H9 (cell line): ENCODE measurements around the gene OSBPL2. TPM values are rescaled to one million over a fixed set of nuclear protein-coding genes. Genes with fewer than 3 reads are reported as not detected.
A peak's percentile ranks its signal among the peaks of the same experiment; 100 is the strongest.

ENCODE experiments used
- DNase-seq: peaks from one replicate; pipeline ENCODE4 v3.0.0-alpha.2; 2017
- H2AFZ ChIP-seq: one replicate; pipeline ENCODE4 v1.6.1; 2013; ENCODE audit warnings: mild to moderate bottlenecking, low read length, control low read depth, moderate library complexity
- H2AK5ac ChIP-seq: 2 replicates; pipeline ENCODE4 v1.6.1; 2013; ENCODE audit warnings: low read length, control low read depth, mixed read lengths; ENCODE audit not compliant: insufficient read length
- H2BK120ac ChIP-seq: one replicate; pipeline ENCODE4 v1.6.1; 2013; ENCODE audit warnings: low read depth, mild to moderate bottlenecking, low read length, control low read depth, inconsistent platforms; ENCODE audit not compliant: poor library complexity, severe bottlenecking
- H2BK12ac ChIP-seq: 2 replicates; pipeline ENCODE4 v1.6.1; 2013; ENCODE audit warnings: low read length, control low read depth, mixed read lengths, low read depth; ENCODE audit not compliant: insufficient read length
- H2BK15ac ChIP-seq: 2 replicates; pipeline ENCODE4 v1.6.1; 2013; ENCODE audit warnings: low read depth, low read length, control low read depth
- H2BK20ac ChIP-seq: one replicate; pipeline ENCODE4 v1.6.1; 2013; ENCODE audit warnings: low read depth, mild to moderate bottlenecking, low read length, control low read depth, inconsistent platforms; ENCODE audit not compliant: poor library complexity, severe bottlenecking
- H2BK5ac ChIP-seq: 2 replicates; pipeline ENCODE4 v1.6.1; 2013; ENCODE audit warnings: low read length, control low read depth, mixed read lengths; ENCODE audit not compliant: insufficient read length
- H3K14ac ChIP-seq: 2 replicates; pipeline ENCODE4 v1.6.1; 2013; ENCODE audit warnings: low read length, control low read depth; ENCODE audit not compliant: insufficient read depth
- H3K18ac ChIP-seq: 2 replicates; pipeline ENCODE4 v1.6.1; 2013; ENCODE audit warnings: low read depth, mild to moderate bottlenecking, mixed read lengths, low read length, control low read depth; ENCODE audit not compliant: insufficient read length
- H3K23ac ChIP-seq: 2 replicates; pipeline ENCODE4 v1.6.1; 2013; ENCODE audit warnings: low read length, control low read depth, mixed read lengths, low read depth; ENCODE audit not compliant: insufficient read length
- H3K23me2 ChIP-seq: 2 replicates; pipeline ENCODE4 v1.6.1; 2013; ENCODE audit warnings: low read depth, mild to moderate bottlenecking, mixed read lengths, low read length, control low read depth; ENCODE audit not compliant: insufficient read length, poor library complexity, severe bottlenecking
- H3K27ac ChIP-seq: 2 replicates; pipeline ENCODE4 v1.5.1; 2013; ENCODE audit warnings: low read length, control low read depth, mixed read lengths, low read depth; ENCODE audit not compliant: insufficient read length
- H3K27me3 ChIP-seq: 2 replicates; pipeline ENCODE4 v1.6.1; 2013; ENCODE audit warnings: low read length, control low read depth, inconsistent platforms; ENCODE audit not compliant: insufficient read depth
- H3K4ac ChIP-seq: 2 replicates; pipeline ENCODE4 v1.6.1; 2013; ENCODE audit warnings: low read depth, mild to moderate bottlenecking, control low read depth, inconsistent platforms, low read length, moderate library complexity
- H3K4me1 ChIP-seq: 2 replicates; pipeline ENCODE4 v1.6.1; 2013; ENCODE audit warnings: low read length, control low read depth, inconsistent platforms; ENCODE audit not compliant: insufficient read depth
- H3K4me2 ChIP-seq: 2 replicates; pipeline ENCODE4 v1.6.1; 2013; ENCODE audit warnings: low read length, control low read depth, mixed read lengths; ENCODE audit not compliant: insufficient read length, insufficient read depth
- H3K56ac ChIP-seq: 2 replicates; pipeline ENCODE4 v1.6.1; 2013; ENCODE audit warnings: low read depth, mild to moderate bottlenecking, mixed read lengths, low read length, control low read depth; ENCODE audit not compliant: insufficient read length
- H3K79me1 ChIP-seq: 2 replicates; pipeline ENCODE4 v1.6.1; 2013; ENCODE audit warnings: low read depth, mild to moderate bottlenecking, moderate library complexity, low read length, control low read depth, inconsistent platforms; ENCODE audit not compliant: insufficient read depth, poor library complexity, severe bottlenecking
- H3K79me2 ChIP-seq: 2 replicates; pipeline ENCODE4 v1.6.1; 2013; ENCODE audit warnings: low read length, control low read depth, inconsistent platforms; ENCODE audit not compliant: insufficient read depth
- H3K9ac ChIP-seq: 2 replicates; pipeline ENCODE4 v1.6.1; 2013; ENCODE audit warnings: low read length, control low read depth, mixed read lengths; ENCODE audit not compliant: insufficient read length; ENCODE audit errors: extremely low read depth
- H3K9me3 ChIP-seq: one replicate; pipeline ENCODE4 v1.6.1; 2013; ENCODE audit warnings: low read depth, low read length, inconsistent platforms; ENCODE audit not compliant: control insufficient read depth
- H3T11ph ChIP-seq: one replicate; pipeline ENCODE4 v1.6.1; 2013; ENCODE audit warnings: mild to moderate bottlenecking, low read length, control low read depth, inconsistent platforms
- H4K20me1 ChIP-seq: one replicate; pipeline ENCODE4 v1.6.1; 2013; ENCODE audit not compliant: control insufficient read depth, insufficient read length, insufficient read depth
- H4K5ac ChIP-seq: 2 replicates; pipeline ENCODE4 v1.6.1; 2013; ENCODE audit warnings: low read depth, mild to moderate bottlenecking, mixed read lengths, low read length, control low read depth; ENCODE audit not compliant: insufficient read length
- H4K8ac ChIP-seq: replicated peaks from 2 replicates; pipeline ENCODE4 v1.6.1; 2013; ENCODE audit warnings: low read length, control low read depth, mixed read lengths, low read depth; ENCODE audit not compliant: insufficient read length
- H4K91ac ChIP-seq: 2 replicates; pipeline ENCODE4 v1.6.1; 2013; ENCODE audit warnings: low read depth, mild to moderate bottlenecking, moderate library complexity, mixed read lengths, low read length, control low read depth; ENCODE audit not compliant: insufficient read length
- H3K27ac Mint-ChIP-seq, 3 experiments: 2 replicates in 2 of 3; 3 replicates in 1 of 3; pipeline ENCODE4 v1.8.0; 2020 to 2021; ENCODE audit warnings: mixed read lengths in 3 of 3, mild to moderate bottlenecking in 1 of 3, moderate library complexity in 1 of 3
- H3K27me3 Mint-ChIP-seq: 2 replicates; pipeline ENCODE4 v1.8.0; 2021; ENCODE audit warnings: low read depth, mild to moderate bottlenecking, moderate library complexity, mixed read lengths
- H3K36me3 Mint-ChIP-seq, 3 experiments: 2 replicates in 2 of 3; 3 replicates in 1 of 3; pipeline ENCODE4 v1.8.0; 2020 to 2021; ENCODE audit warnings: low read depth in 3 of 3, mixed read lengths in 3 of 3; ENCODE audit not compliant: insufficient read depth in 1 of 3
- H3K4me1 Mint-ChIP-seq, 2 experiments: 2 replicates each; pipeline ENCODE4 v1.8.0; 2020; ENCODE audit warnings: mixed read lengths in 2 of 2
- H3K4me3 Mint-ChIP-seq, 2 experiments: 2 replicates in 1 of 2; 3 replicates in 1 of 2; pipeline ENCODE4 v1.8.0; 2020 to 2021; ENCODE audit warnings: mild to moderate bottlenecking in 2 of 2, mixed read lengths in 2 of 2, moderate library complexity in 1 of 2
- H3K9me3 Mint-ChIP-seq, 2 experiments: 2 replicates in 1 of 2; 3 replicates in 1 of 2; pipeline ENCODE4 v1.8.0; 2020; ENCODE audit warnings: mild to moderate bottlenecking in 2 of 2, mixed read lengths in 2 of 2, moderate library complexity in 1 of 2
- WGBS: extraction: QIAGEN DNeasy Blood & Tissue Kit; methylation state at CpG from one replicate; pipeline ENCODE4 v1.1.7; 2013; ENCODE audit warnings: missing lambda C conversion rate, low lambda C conversion rate, mixed read lengths; ENCODE audit not compliant: insufficient read length; ENCODE audit errors: extremely low coverage; 5-methylcytosine and 5-hydroxymethylcytosine counted together
- total RNA-seq: library from RNA; stranded (reverse); gene quantifications from 2 replicates; pipeline ENCODE4 v1.2.1, GENCODE V29; 2021
- TF ChIP-seq, protein P1 (sequence below): fragments of 200-600 bp; sonication (generic); conservative IDR thresholded peaks from 3 replicates; pipeline ENCODE4 v1.8.0; 2021; ENCODE audit warnings: antibody characterized with exemption, mild to moderate bottlenecking

Gene OSBPL2
- total RNA-seq, 1 experiment from 2014 or later, result 47.3 TPM

- H3T11ph ChIP-seq, result no peak overlapping the region
- H3K27ac Mint-ChIP-seq, result peak overlapping the region in 1 of 3 experiments; percentile 53; a peak in 1 of 7 replicates
- no peak overlapping the region for H4K91ac ChIP-seq
- H3K79me2 ChIP-seq, result peaks cover 10% of the 10 kb centered on the region; the same call in 1 of the 2 replicates
- no peak overlapping the region for H3K14ac ChIP-seq
- no peak overlapping the region for H2BK20ac ChIP-seq
- no peak overlapping the region for H2BK120ac ChIP-seq
- H3K9me3 Mint-ChIP-seq, result peaks cover 0 to 1% of the 10 kb centered on the region in 2 experiments; a peak in 2 of 5 replicates
- H4K5ac ChIP-seq, result no peak overlapping the region
- peaks cover 0 to 20% (median 15%) of the 10 kb centered on the region in 3 experiments; a peak in 6 of 7 replicates for H3K36me3 Mint-ChIP-seq
- no peak overlapping the region for H2BK5ac ChIP-seq
- H3K4me1 Mint-ChIP-seq, result peaks cover 16 to 33% of the 10 kb centered on the region in 2 experiments
- H3K23me2 ChIP-seq, result peaks cover 7% of the 10 kb centered on the region
- H3K4me3 Mint-ChIP-seq, result peak overlapping the region; percentile 81 to 86
- H4K20me1 ChIP-seq, result no peaks in the 10 kb centered on the region
- peaks cover 3% of the 10 kb centered on the region for H3K27me3 Mint-ChIP-seq
- no peak overlapping the region for H3K18ac ChIP-seq
- no peak for DNase-seq
- H3K23ac ChIP-seq, result no peak overlapping the region
- no peaks in the 10 kb centered on the region for H3K9me3 ChIP-seq
- TF ChIP-seq, protein P1, sequence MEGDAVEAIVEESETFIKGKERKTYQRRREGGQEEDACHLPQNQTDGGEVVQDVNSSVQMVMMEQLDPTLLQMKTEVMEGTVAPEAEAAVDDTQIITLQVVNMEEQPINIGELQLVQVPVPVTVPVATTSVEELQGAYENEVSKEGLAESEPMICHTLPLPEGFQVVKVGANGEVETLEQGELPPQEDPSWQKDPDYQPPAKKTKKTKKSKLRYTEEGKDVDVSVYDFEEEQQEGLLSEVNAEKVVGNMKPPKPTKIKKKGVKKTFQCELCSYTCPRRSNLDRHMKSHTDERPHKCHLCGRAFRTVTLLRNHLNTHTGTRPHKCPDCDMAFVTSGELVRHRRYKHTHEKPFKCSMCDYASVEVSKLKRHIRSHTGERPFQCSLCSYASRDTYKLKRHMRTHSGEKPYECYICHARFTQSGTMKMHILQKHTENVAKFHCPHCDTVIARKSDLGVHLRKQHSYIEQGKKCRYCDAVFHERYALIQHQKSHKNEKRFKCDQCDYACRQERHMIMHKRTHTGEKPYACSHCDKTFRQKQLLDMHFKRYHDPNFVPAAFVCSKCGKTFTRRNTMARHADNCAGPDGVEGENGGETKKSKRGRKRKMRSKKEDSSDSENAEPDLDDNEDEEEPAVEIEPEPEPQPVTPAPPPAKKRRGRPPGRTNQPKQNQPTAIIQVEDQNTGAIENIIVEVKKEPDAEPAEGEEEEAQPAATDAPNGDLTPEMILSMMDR, result no peak
- H3K56ac ChIP-seq, result no peak overlapping the region
- no peaks in the 10 kb centered on the region for H3K4me1 ChIP-seq
- H4K8ac ChIP-seq, result no peak overlapping the region
- no peaks in the 10 kb centered on the region for H3K27me3 ChIP-seq
- WGBS, result no CpG with 5 or more reads among the region's 70 CpGs
- H3K4ac ChIP-seq, result no peak overlapping the region
- H2BK12ac ChIP-seq, result no peak overlapping the region
- no peak overlapping the region for H2BK15ac ChIP-seq
- H3K9ac ChIP-seq, result peak overlapping the region; percentile 48
- H3K4me2 ChIP-seq, result peak overlapping the region; percentile 74
- no peak overlapping the region for H2AK5ac ChIP-seq
- no peak overlapping the region for H2AFZ ChIP-seq
- peaks cover 2% of the 10 kb centered on the region for H3K79me1 ChIP-seq
- H3K27ac ChIP-seq, result no peak overlapping the region
Measured at GRCh38 chr20:62238569-62239277, 402 bp downstream of the OSBPL2 start.
